ENCODE measurements around the gene WDR93.

DNA sequence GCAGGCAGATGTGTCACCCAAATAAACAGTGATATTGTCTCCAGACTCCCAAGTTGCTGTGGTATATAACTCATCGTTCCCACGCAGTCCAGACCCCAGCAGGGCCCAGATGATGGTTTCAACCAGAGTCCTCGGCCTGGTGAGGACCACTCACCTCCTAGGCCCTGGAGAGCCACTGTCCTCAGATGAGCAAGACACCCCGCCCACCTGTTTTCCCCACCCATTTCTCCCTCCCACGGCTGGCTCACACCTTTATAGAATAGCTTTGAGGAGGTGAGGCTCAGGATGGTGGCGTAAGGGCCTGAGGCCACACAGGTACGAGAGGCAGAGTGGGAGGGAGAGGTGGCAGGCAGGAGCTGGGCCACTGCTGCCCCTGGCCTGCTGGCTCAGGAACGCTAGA lies 53.0 kb downstream of the WDR93 start:
- TF ChIP-seq, protein P1, sequence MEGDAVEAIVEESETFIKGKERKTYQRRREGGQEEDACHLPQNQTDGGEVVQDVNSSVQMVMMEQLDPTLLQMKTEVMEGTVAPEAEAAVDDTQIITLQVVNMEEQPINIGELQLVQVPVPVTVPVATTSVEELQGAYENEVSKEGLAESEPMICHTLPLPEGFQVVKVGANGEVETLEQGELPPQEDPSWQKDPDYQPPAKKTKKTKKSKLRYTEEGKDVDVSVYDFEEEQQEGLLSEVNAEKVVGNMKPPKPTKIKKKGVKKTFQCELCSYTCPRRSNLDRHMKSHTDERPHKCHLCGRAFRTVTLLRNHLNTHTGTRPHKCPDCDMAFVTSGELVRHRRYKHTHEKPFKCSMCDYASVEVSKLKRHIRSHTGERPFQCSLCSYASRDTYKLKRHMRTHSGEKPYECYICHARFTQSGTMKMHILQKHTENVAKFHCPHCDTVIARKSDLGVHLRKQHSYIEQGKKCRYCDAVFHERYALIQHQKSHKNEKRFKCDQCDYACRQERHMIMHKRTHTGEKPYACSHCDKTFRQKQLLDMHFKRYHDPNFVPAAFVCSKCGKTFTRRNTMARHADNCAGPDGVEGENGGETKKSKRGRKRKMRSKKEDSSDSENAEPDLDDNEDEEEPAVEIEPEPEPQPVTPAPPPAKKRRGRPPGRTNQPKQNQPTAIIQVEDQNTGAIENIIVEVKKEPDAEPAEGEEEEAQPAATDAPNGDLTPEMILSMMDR (conservative IDR thresholded peaks at IDR 0.05; ENCODE audit: low read depth, low read length), result no peak
- no peak for TF ChIP-seq EZH2 (IDR thresholded peaks at IDR 0.05; ENCODE audit: borderline replicate concordance, low read depth, low read length, poor library complexity, severe bottlenecking)
